ENCODE measurements around the gene RSRC1. TPM values are rescaled to one million over a fixed set of nuclear protein-coding genes. Genes with fewer than 3 reads are reported as not detected.
"Not testable (repeated sequence)": the region's sequence is repeated elsewhere in the genome, so short reads cannot be mapped to it uniquely, and the experiment has no call there.

RSRC1 gene
- total and polyA plus RNA-seq, 3 donors from 2014 or later, result 12.6 to 53.3 (median 43.8) TPM

DNA sequence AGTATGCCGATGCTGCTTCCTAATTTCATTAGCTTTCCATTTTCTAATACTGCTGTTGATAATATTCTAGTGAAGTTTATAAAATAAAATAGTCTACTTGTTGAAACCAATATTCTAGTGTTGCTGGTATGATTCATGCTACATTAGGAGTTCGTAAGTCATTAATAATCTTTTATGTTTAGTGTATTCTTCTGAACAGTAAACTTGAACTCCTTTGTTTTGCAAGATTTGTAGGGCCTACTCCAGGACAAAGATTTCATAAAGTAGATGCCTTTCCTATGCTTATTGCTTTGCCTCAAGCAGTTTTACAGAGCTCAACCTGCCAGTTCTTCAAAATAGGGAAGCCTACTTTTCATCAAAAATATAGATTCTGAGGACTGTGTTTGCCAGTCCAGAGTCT, 111.5 kb downstream of the RSRC1 start:
- H3K27ac ChIP-seq, result no peak overlapping the region
- H3K9me3 ChIP-seq, result no peaks in the 10 kb centered on the region
- intact Hi-C loops (cut with DNase I; ENCODE audit: low total_unique reads), result no loop called here
- no peaks in the 10 kb centered on the region for H3K27me3 ChIP-seq
- 96 to 98% methylated on average over 2 of the region's 2 CpGs for WGBS, 2 donors
- TF ChIP-seq POLR2A (IDR thresholded peaks at IDR 0.05), result no peak
- TF ChIP-seq, protein P1, sequence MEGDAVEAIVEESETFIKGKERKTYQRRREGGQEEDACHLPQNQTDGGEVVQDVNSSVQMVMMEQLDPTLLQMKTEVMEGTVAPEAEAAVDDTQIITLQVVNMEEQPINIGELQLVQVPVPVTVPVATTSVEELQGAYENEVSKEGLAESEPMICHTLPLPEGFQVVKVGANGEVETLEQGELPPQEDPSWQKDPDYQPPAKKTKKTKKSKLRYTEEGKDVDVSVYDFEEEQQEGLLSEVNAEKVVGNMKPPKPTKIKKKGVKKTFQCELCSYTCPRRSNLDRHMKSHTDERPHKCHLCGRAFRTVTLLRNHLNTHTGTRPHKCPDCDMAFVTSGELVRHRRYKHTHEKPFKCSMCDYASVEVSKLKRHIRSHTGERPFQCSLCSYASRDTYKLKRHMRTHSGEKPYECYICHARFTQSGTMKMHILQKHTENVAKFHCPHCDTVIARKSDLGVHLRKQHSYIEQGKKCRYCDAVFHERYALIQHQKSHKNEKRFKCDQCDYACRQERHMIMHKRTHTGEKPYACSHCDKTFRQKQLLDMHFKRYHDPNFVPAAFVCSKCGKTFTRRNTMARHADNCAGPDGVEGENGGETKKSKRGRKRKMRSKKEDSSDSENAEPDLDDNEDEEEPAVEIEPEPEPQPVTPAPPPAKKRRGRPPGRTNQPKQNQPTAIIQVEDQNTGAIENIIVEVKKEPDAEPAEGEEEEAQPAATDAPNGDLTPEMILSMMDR (IDR thresholded peaks at IDR 0.05), result no peak
- no peaks in the 10 kb centered on the region for H3K4me1 ChIP-seq
- H3K4me3 ChIP-seq, result no peak overlapping the region
- no peaks in the 10 kb centered on the region for H3K36me3 ChIP-seq (ENCODE audit: low read depth, missing control alignments)
- DNase-seq, result no peak

DNA sequence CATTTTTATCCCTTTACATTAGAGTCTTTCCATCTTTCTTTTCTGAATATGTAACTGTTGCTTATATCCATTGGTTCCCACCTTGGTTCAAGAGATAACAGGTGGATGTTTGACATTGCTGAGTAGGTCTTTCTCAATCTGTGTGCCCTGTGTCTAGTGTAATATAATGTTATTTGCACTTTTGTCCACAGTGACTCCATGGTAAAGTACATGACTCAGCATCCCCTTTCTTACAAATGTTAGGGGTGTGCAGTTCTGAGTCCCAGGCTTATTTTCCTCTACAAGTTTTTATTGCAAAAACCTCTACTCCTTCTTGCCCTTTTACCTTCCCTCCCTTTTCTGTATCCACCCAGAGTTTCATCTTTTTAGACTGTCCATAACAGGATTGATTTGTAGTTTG, 116.5 kb downstream of the RSRC1 start:
- intact Hi-C loops (cut with DNase I; ENCODE audit: low total_unique reads), result no loop called here

DNA sequence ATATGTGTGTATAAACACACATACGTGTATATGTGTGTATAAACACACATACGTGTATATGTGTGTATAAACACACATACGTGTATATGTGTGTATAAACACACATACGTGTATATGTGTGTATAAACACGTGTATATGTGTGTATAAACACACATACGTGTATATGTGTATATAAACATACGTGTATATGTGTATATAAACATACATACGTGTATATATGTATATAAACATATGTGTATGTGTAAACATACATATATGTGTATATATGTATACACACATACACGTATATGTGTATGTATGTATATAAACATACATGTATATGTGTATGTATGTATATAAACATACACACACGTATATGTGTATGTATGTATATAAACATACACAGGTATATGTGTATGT, 119.1 kb downstream of the RSRC1 start:
- DNase-seq; H3K27me3 ChIP-seq; H3K4me1 ChIP-seq; H3K27ac ChIP-seq; H3K4me3 ChIP-seq; intact Hi-C loops (cut with DNase I; ENCODE audit: low total_unique reads); H3K9me3 ChIP-seq; H3K36me3 ChIP-seq (ENCODE audit: low read depth, missing control alignments): not testable (repeated sequence)
- 74 to 78% methylated on average over 10 of the region's 10 CpGs for WGBS, 2 donors

More for the DNA sequence above, 116.5 kb downstream of the RSRC1 start:
- Histone ChIP-seq H3K27ac (no peak overlapping the region), H3K4me1 (no peaks in the 10 kb centered on the region), H3K27me3 (no peaks in the 10 kb centered on the region), H3K9me3 (no peaks in the 10 kb centered on the region), H3K36me3 (ENCODE audit: low read depth, missing control alignments) (no peaks in the 10 kb centered on the region), H3K4me3 (no peak overlapping the region)
- no peak for TF ChIP-seq POLR2A (IDR thresholded peaks at IDR 0.05)
- TF ChIP-seq, protein P1 (IDR thresholded peaks at IDR 0.05), result no peak
- DNase-seq, result no peak

DNA sequence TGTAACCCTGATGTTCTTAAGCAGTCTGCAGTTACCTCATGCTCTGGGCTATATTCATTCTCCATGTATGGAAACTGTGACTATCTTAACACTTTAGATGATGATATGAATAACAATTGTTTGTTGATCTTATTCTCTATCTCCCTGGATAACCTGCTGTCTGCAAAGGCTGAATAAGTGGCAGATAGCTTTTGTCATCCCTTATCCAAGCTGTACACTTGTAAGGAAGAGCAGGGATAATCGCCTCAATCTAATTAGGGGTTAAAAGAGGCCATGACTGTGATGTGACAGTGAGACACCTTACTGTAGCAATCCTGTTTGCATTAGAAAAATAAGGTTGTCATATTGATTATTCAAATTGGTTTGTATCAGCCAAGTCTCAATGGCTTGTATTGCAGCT, 123.9 kb downstream of the RSRC1 start:
- no peak for TF ChIP-seq POLR2A (IDR thresholded peaks at IDR 0.05)
- TF ChIP-seq, protein P1 (IDR thresholded peaks at IDR 0.05), result no peak
- Histone ChIP-seq H3K9me3 (no peaks in the 10 kb centered on the region), H3K27ac (no peak overlapping the region), H3K4me1 (no peaks in the 10 kb centered on the region), H3K4me3 (no peak overlapping the region), H3K36me3 (ENCODE audit: low read depth, missing control alignments) (no peaks in the 10 kb centered on the region), H3K27me3 (no peaks in the 10 kb centered on the region)
- intact Hi-C loops (cut with DNase I; ENCODE audit: low total_unique reads), result no loop called here
- no peak for DNase-seq
- 94 to 96% methylated on average over 1 of the region's 1 CpG for WGBS, 2 donors

DNA sequence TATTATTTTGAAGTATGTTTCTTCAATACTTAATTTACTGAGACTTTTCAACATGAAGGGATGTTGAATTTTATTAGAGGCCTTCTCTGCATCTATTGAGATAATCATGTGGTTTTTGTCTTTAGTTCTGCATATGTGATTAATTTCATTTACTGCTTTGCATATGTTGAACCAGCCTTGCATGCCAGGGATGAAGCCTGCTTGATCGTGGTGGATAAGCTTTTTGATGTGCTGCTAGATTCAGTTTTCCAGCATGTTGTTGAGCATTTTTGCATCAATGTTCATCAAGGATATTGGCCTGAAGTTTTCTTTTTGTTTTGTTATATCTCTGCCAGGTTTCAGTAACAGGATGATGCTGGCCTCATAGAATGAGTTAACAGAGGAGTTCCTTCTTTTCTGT, 134.4 kb downstream of the RSRC1 start:
- intact Hi-C loops (cut with DNase I; ENCODE audit: low total_unique reads), result no loop called here
- 96 to 97% methylated on average over 1 of the region's 1 CpG for WGBS, 2 donors
- H3K36me3 ChIP-seq (ENCODE audit: low read depth, missing control alignments), result no peaks in the 10 kb centered on the region
- no peak overlapping the region for H3K27ac ChIP-seq
- no peak overlapping the region for H3K4me3 ChIP-seq
- TF ChIP-seq, protein P1 (IDR thresholded peaks at IDR 0.05), result no peak
- TF ChIP-seq POLR2A (IDR thresholded peaks at IDR 0.05), result no peak
- no peak for DNase-seq
- H3K27me3 ChIP-seq, result no peaks in the 10 kb centered on the region
- no peaks in the 10 kb centered on the region for H3K4me1 ChIP-seq
- H3K9me3 ChIP-seq, result no peaks in the 10 kb centered on the region
